OCI-LY1 (cell line): ENCODE measurements around the gene CEBPZ.

Experiments used
- CTCF ChIP-seq: fragments of 200-600 bp; sonication (generic), shearing (Covaris generic); IDR thresholded peaks from 2 replicates; pipeline ENCODE4 v1.5.1; 2017; ENCODE audit warnings: mild to moderate bottlenecking, antibody characterized with exemption, low read length, moderate library complexity, mixed read lengths
- EZH2 ChIP-seq: fragments of 200-600 bp; sonication (generic), shearing (Covaris generic); IDR thresholded peaks from 2 replicates; pipeline ENCODE4 v1.8.0; 2017; ENCODE audit warnings: borderline replicate concordance, mixed run types, mild to moderate bottlenecking, antibody characterized with exemption, low read length, moderate library complexity, mixed read lengths

GRCh38 chr2:37231241-37232130 is at the start of gene CEBPZ, which contains the start of gene NDUFAF7:
- TF ChIP-seq CTCF (no peak), EZH2 (no peak)
